Spleen (tissue), 13 donors: ENCODE measurements around the gene RSL24D1. TPM values are rescaled to one million over a fixed set of nuclear protein-coding genes. Genes with fewer than 3 reads are reported as not detected.
A peak's percentile ranks its signal among the peaks of the same experiment; 100 is the strongest.

Experiments
- DNase-seq: peaks from one replicate; pipeline ENCODE4 v3.0.0-alpha.2; 2020
- H3K27ac ChIP-seq, 8 donors: fragments of 200-600 bp; sonication (generic) in 7 of 8; 1 replicate in 4 of 8; 2 replicates in 4 of 8; pipeline versions ENCODE4 v1.5.0 to v1.8.0; 2016 to 2021; ENCODE audit warnings: inconsistent platforms in 4 of 8, mild to moderate bottlenecking in 4 of 8, moderate library complexity in 1 of 8
- H3K27me3 ChIP-seq, 7 donors: fragments of 200-600 bp; sonication (generic) in 6 of 7; replicated peaks in 1 of 7; 1 replicate in 4 of 7; 2 replicates in 3 of 7; pipeline versions ENCODE4 v1.5.0 to v1.8.0; 2016 to 2021; ENCODE audit warnings: inconsistent platforms in 3 of 7, mild to moderate bottlenecking in 1 of 7
- H3K36me3 ChIP-seq, 6 donors: fragments of 200-600 bp; sonication (generic) in 5 of 6; 1 replicate in 4 of 6; 2 replicates in 2 of 6; pipeline versions ENCODE4 v1.5.0 to v1.8.0; 2016 to 2021; ENCODE audit warnings: inconsistent platforms in 2 of 6
- H3K4me1 ChIP-seq, 6 donors: fragments of 200-600 bp; sonication (generic) in 5 of 6; 1 replicate in 3 of 6; 2 replicates in 3 of 6; pipeline versions ENCODE4 v1.5.0 to v1.8.0; 2016 to 2021; ENCODE audit warnings: inconsistent platforms in 3 of 6
- H3K4me3 ChIP-seq, 8 donors: fragments of 200-600 bp; sonication (generic) in 7 of 8; 1 replicate in 4 of 8; 2 replicates in 4 of 8; pipeline versions ENCODE4 v1.5.0 to v1.8.0; 2016 to 2021; ENCODE audit warnings: inconsistent platforms in 4 of 8, mild to moderate bottlenecking in 4 of 8, moderate library complexity in 2 of 8
- H3K9me3 ChIP-seq, 8 donors: fragments of 200-600 bp; sonication (generic) in 7 of 8; 1 replicate in 4 of 8; 2 replicates in 4 of 8; pipeline versions ENCODE4 v1.5.0 to v1.8.0; 2016 to 2021; ENCODE audit warnings: inconsistent platforms in 4 of 8
- POLR2A ChIP-seq, 3 donors: fragments of 450-650 bp; IDR thresholded peaks; one replicate each; pipeline ENCODE4 v1.5.1; 2017; ENCODE audit warnings: antibody characterized with exemption in 3 of 3, mild to moderate bottlenecking in 1 of 3
- POLR2AphosphoS5 ChIP-seq, 3 donors: sonication (generic); formaldehyde crosslinking; IDR thresholded peaks; one replicate each; pipeline ENCODE4 v1.5.1; 2017; ENCODE audit warnings: antibody characterized with exemption in 3 of 3
- WGBS, 5 donors: extraction: QIAGEN DNeasy Blood & Tissue Kit in 3 of 5; methylation state at CpG; one replicate each; pipeline versions ENCODE4 v1.1.5 to v1.1.7; 2013 to 2018; 5-methylcytosine and 5-hydroxymethylcytosine counted together
- intact Hi-C: fragments of 100-400 bp; cut with DNase I; formaldehyde crosslinking; loops from one replicate; pipeline ENCODE4 v1.15.0; 2023; ENCODE audit warnings: low total_unique reads
- long read RNA-seq, 2 donors: transcript quantifications; one replicate each; lab custom pipeline, GENCODE V29; 2026
- polyA plus RNA-seq, 3 donors: library from polyadenylated mRNA; stranded (reverse); fragments of 200-250 nt; gene quantifications; one replicate each; pipeline ENCODE4 v1.2.1, GENCODE V29; 2013
- total RNA-seq, 7 donors: library from RNA; depleted of rRNA in 3 of 7; stranded (reverse); fragments of >200 nt in 3 of 7; fragmentation: NEBNext Ultra II Directional in 4 of 7; extraction: Animal tissue kit (Norgen Biotek cat#: 25700) in 4 of 7; gene quantifications; one replicate each; pipeline versions ENCODE4 v1.1.0 to v1.2.1, GENCODE V29; 2016 to 2021
- TF ChIP-seq, protein P1 (sequence below), 11 experiments: fragments of 200-600 bp in 7 of 11; fragments of 450-650 bp in 4 of 11; sonication (generic) in 4 of 11; IDR thresholded peaks in 8 of 11; conservative IDR thresholded peaks in 3 of 11; 1 replicate in 7 of 11; 2 replicates in 4 of 11; pipeline versions ENCODE4 v1.4.0 to v1.8.0; 2016 to 2021; ENCODE audit warnings: antibody characterized with exemption in 11 of 11, inconsistent platforms in 4 of 11, mild to moderate bottlenecking in 1 of 11
- donor health status: healthy with polysubstance abuse.
- donor health status: DM: no; HTN: no; CAD: no; lungs with moderate emphysema.
- donor health status: DM: no; HTN: no; CAD: no.
- donor health status: Bipolar disorder and iron deficiency.
- donor health status: healthy.
- donor health status: DM: no; HTN: no; CAD: no.
- donor health status: DM: yes; HTN: yes; CAD: no.

RSL24D1 gene
- total RNA-seq (10 to 100 TPM; 43.7 to 58.9 (median 54.5) TPM), polyA plus RNA-seq (100 to 1,000 TPM in 1 of 3 donors, 10 to 100 TPM in 2; 72.8 to 103 (median 78.8) TPM)
- long read RNA-seq, donor 1, transcript RSL24D1-201 (6 exons, 2,015 nt): major isoform, 64 of 77 reads
- long read RNA-seq, donor 1, partial matches to known transcripts: 13 of 77 reads
- long read RNA-seq, donor 1, other reads (novel, unspliced or antisense): 0 of 77 reads
- long read RNA-seq, donor 2, transcript RSL24D1-201 (6 exons, 2,015 nt): major isoform, 53 of 70 reads
- long read RNA-seq, donor 2, partial matches to known transcripts: 17 of 70 reads
- long read RNA-seq, donor 2, other reads (novel, unspliced or antisense): 0 of 70 reads

DNA sequence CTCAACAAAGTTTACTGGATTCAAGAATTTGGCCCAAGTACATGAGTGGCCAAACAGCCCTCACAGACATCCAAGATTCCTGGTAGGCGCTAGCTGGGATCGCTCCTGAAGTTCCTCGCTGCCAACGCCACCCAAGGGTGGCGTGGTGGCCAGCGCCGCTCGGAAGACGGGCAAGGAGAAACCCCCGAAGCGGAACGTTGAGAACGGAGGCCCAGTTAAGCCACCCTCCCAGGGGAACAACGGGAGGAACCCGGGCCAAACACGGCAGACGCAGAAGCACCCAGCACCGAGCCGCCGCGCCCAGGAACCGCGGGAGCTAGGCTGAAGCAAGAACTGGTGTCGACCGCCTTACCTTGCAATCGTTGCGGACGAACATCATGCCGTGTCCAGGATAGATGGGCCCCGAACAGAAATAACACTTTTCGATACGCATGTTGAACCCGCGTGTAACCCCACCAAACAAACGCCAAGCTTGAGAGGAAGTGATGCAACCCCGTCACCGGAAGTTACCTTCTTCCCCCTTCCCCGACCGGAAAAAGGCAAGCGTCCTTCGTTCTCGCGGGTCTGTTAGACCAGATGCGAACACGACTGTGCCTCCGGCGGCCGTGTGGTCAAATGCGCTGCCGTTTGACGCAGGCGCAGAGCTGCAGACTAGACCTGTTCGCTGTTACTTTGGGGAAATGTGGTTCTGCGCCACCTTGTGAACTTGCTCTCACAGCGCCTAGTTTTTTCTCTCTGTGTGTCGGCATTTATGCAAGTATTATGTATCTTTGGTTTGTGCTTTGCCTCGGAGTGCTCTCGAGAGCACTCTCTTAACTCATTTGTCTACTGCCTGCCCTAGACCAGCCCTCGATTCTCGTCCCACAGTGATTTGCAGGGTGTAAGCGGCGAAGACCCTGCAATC lies at the start of gene RSL24D1:
Gene RSL24D1 (minus strand): TSS at position 484 of the 904 bp plus-strand sequence. CDS start 51 bp downstream, at position 433.
- H3K27ac ChIP-seq: peak within 1 kb of the TSS; percentile 84 to 97 (median 95)
- WGBS, 5 donors: 0 to 1% (median 0%) methylated on average over 56 to 62 of the region's 62 CpGs
- DNase-seq: peak; percentile 99
- TF ChIP-seq POLR2AphosphoS5 (IDR thresholded peaks at IDR 0.05) (peak; percentile 95 to 100 (median 99)), POLR2A (IDR thresholded peaks at IDR 0.05) (peak in 2 of 3 donors; percentile 66 to 80)
- TF ChIP-seq, protein P1, sequence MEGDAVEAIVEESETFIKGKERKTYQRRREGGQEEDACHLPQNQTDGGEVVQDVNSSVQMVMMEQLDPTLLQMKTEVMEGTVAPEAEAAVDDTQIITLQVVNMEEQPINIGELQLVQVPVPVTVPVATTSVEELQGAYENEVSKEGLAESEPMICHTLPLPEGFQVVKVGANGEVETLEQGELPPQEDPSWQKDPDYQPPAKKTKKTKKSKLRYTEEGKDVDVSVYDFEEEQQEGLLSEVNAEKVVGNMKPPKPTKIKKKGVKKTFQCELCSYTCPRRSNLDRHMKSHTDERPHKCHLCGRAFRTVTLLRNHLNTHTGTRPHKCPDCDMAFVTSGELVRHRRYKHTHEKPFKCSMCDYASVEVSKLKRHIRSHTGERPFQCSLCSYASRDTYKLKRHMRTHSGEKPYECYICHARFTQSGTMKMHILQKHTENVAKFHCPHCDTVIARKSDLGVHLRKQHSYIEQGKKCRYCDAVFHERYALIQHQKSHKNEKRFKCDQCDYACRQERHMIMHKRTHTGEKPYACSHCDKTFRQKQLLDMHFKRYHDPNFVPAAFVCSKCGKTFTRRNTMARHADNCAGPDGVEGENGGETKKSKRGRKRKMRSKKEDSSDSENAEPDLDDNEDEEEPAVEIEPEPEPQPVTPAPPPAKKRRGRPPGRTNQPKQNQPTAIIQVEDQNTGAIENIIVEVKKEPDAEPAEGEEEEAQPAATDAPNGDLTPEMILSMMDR (IDR thresholded peaks at IDR 0.05 in 8 of 11, conservative IDR thresholded peaks at IDR 0.05 in 3 of 11): peak in 8 of 11 experiments; percentile 33 to 63 (median 56)
- H3K36me3 ChIP-seq: peaks cover 0 to 14% (median 8%) of the 10 kb centered on the region in 6 donors
- peak within 1 kb of the TSS; percentile 52 to 88 (median 78) for H3K4me3 ChIP-seq
- peaks cover 0 to 3% (median 0%) of the 10 kb centered on the region in 8 donors for H3K9me3 ChIP-seq
- H3K27me3 ChIP-seq: no peaks in the 10 kb centered on the region
- peaks cover 28 to 62% (median 44%) of the 10 kb centered on the region in 6 donors for H3K4me1 ChIP-seq
- intact Hi-C loops: no loop called here

DNA sequence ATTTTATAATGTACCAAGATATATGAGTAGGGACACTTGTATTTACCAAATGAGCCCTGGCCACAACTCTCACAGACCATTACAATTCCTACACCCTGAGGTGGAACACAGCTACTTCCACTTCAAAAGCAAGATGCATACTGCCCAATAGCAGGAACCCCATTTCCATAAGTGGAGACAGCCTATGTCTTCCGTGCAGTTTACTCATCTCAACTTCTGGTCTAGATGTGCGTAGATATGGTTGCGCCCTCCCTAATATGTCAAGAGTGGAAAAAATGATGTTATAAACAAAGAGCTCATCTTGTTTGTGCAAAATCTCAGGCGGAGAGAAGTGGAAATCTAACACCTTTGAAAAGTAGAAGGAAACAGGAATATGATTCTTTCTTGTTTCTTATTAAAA lies 48.3 kb upstream of the RSL24D1 start:
- WGBS, 5 donors: 87 to 92% (median 90%) methylated on average over 4 of the region's 4 CpGs

DNA sequence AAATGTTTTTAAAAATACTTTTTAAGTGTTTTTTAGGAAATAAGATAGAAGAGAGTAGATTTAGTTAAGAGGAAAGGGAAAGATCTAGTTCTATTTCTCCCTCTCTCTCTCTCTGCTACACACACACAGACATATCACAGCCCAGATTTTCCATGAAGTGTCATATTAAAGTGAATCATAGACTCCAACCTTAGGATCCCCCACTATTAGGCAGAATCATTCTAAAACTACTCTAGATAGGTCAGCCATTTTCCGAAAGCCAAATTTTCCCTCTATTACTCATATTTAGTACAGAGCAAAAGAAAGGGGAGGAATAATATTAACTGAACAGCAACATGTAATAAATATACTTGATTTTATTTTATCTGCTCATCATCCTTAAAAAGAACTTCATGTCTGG lies 45.1 kb upstream of the RSL24D1 start:
- Histone ChIP-seq H3K36me3 (peaks cover 0 to 7% (median 0%) of the 10 kb centered on the region in 6 donors), H3K9me3 (no peaks in the 10 kb centered on the region), H3K4me1 (peaks cover 0 to 66% (median 5%) of the 10 kb centered on the region in 6 donors), H3K4me3 (no peak overlapping the region), H3K27me3 (no peaks in the 10 kb centered on the region), H3K27ac (no peak overlapping the region)
- no peak for DNase-seq
- WGBS, 5 donors: 0 to 96% (median 2%) methylated on average over 1 of the region's 1 CpG
- TF ChIP-seq, protein P1 (IDR thresholded peaks at IDR 0.05 in 8 of 11, conservative IDR thresholded peaks at IDR 0.05 in 3 of 11): no peak
- TF ChIP-seq POLR2AphosphoS5 (IDR thresholded peaks at IDR 0.05) (no peak), POLR2A (IDR thresholded peaks at IDR 0.05) (no peak)
- intact Hi-C loops: no loop called here

More for the DNA sequence above, 48.3 kb upstream of the RSL24D1 start:
- peaks cover 0 to 16% (median 2%) of the 10 kb centered on the region in 6 donors for H3K36me3 ChIP-seq
- H3K9me3 ChIP-seq: no peaks in the 10 kb centered on the region
- intact Hi-C loops: no loop called here
- DNase-seq: no peak
- no peak overlapping the region for H3K4me3 ChIP-seq
- no peaks in the 10 kb centered on the region for H3K27me3 ChIP-seq
- TF ChIP-seq POLR2A (IDR thresholded peaks at IDR 0.05) (no peak), POLR2AphosphoS5 (IDR thresholded peaks at IDR 0.05) (no peak)
- TF ChIP-seq, protein P1 (IDR thresholded peaks at IDR 0.05 in 8 of 11, conservative IDR thresholded peaks at IDR 0.05 in 3 of 11): no peak
- H3K27ac ChIP-seq: peak overlapping the region in 1 of 8 donors; percentile 15
- peaks cover 0 to 89% (median 30%) of the 10 kb centered on the region in 6 donors for H3K4me1 ChIP-seq
